Prostate gland (tissue), 2 donors: ENCODE results near the gene RPTOR. TPM values are rescaled to one million over a fixed set of nuclear protein-coding genes. Genes with fewer than 3 reads are reported as not detected.

Experiments
- DNase-seq: peaks from one replicate; pipeline ENCODE4 v3.0.0-alpha.2; 2019; ENCODE audit warnings: low spot score
- H3K27ac ChIP-seq, 2 donors: fragments of 200-600 bp; sonication (generic); 2 replicates each; pipeline ENCODE4 v1.5.1; 2017 to 2019
- H3K27me3 ChIP-seq: fragments of 200-600 bp; sonication (generic); replicated peaks from 2 replicates; pipeline ENCODE4 v1.5.1; 2019; ENCODE audit not compliant: insufficient read depth
- H3K36me3 ChIP-seq, 2 donors: fragments of 200-600 bp; sonication (generic); 1 replicate in 1 of 2; 2 replicates in 1 of 2; pipeline versions ENCODE4 v1.5.1 to v1.8.1; 2017 to 2019
- H3K4me1 ChIP-seq: fragments of 200-600 bp; sonication (generic); replicated peaks from 2 replicates; pipeline ENCODE4 v1.5.1; 2019
- H3K4me3 ChIP-seq, 2 donors: fragments of 200-600 bp; sonication (generic); 2 replicates each; pipeline ENCODE4 v1.5.1; 2017 to 2019
- H3K9me3 ChIP-seq: fragments of 200-600 bp; sonication (generic); 2 replicates; pipeline ENCODE4 v1.5.1; 2017
- CTCF ChIP-seq, 4 experiments: fragments of 200-600 bp in 2 of 4; fragments of 450-650 bp in 2 of 4; sonication (generic) in 2 of 4; IDR thresholded peaks; 1 replicate in 3 of 4; 2 replicates in 1 of 4; pipeline ENCODE4 v1.5.1; 2016 to 2019; ENCODE audit warnings: antibody characterized with exemption in 4 of 4, mild to moderate bottlenecking in 2 of 4, moderate library complexity in 2 of 4
- POLR2A ChIP-seq: fragments of 450-650 bp; IDR thresholded peaks from one replicate; pipeline ENCODE4 v1.6.1; 2016; ENCODE audit warnings: antibody characterized with exemption, mild to moderate bottlenecking
- POLR2AphosphoS5 ChIP-seq: sonication (generic); formaldehyde crosslinking; IDR thresholded peaks from one replicate; pipeline ENCODE4 v1.6.1; 2017; ENCODE audit warnings: antibody characterized with exemption
- WGBS: methylation state at CpG from one replicate; pipeline ENCODE4 v1.1.5; 2018; 5-methylcytosine and 5-hydroxymethylcytosine counted together
- intact Hi-C: fragments of 100-400 bp; cut with DNase I; formaldehyde crosslinking; loops from one replicate; pipeline ENCODE4 v1.14.2; 2022
- total RNA-seq, 2 donors: library from RNA; depleted of rRNA; stranded (reverse); fragments of >200 nt; gene quantifications; one replicate each; pipeline ENCODE4 v1.1.0, GENCODE V29; 2016

Gene RPTOR
- total RNA-seq, 2 donors from 2014 or later, result 30.3 to 62.5 TPM

- intact Hi-C loops, result no loop called here
- Histone ChIP-seq H3K9me3 (no peaks in the 10 kb centered on the region), H3K4me3 (no peak overlapping the region), H3K4me1 (no peaks in the 10 kb centered on the region), H3K27ac (no peak overlapping the region), H3K27me3 (no peaks in the 10 kb centered on the region), H3K36me3 (peaks cover 0 to 10% of the 10 kb centered on the region in 2 donors)
- WGBS, result 94% methylated on average over 33 of the region's 33 CpGs
- no peak for DNase-seq
- no peak for TF ChIP-seq CTCF (IDR thresholded peaks at IDR 0.05)
These were observed 378.0 kb downstream of the RPTOR start for GRCh38 chr17:80922580-80923160.

GRCh38 chr17:80923211-80924110, 378.8 kb downstream of the RPTOR start:
- 90% methylated on average over 31 of the region's 35 CpGs for WGBS
- no peak for DNase-seq
- no peak for TF ChIP-seq CTCF (IDR thresholded peaks at IDR 0.05)
- no peak for TF ChIP-seq POLR2A
- no peak for TF ChIP-seq POLR2AphosphoS5
- intact Hi-C loops, result no loop called here
- Histone ChIP-seq H3K27ac (no peak overlapping the region), H3K4me3 (no peak overlapping the region), H3K4me1 (no peaks in the 10 kb centered on the region), H3K9me3 (no peaks in the 10 kb centered on the region), H3K36me3 (peaks cover 0 to 10% of the 10 kb centered on the region in 2 donors), H3K27me3 (no peaks in the 10 kb centered on the region)

GRCh38 chr17:80924111-80924806, 379.6 kb downstream of the RPTOR start:
- TF ChIP-seq POLR2A (no peak), POLR2AphosphoS5 (no peak), CTCF (IDR thresholded peaks at IDR 0.05) (no peak)
- WGBS, result 93% methylated on average over 21 of the region's 23 CpGs
- Histone ChIP-seq H3K27ac (no peak overlapping the region), H3K4me1 (no peaks in the 10 kb centered on the region), H3K9me3 (no peaks in the 10 kb centered on the region), H3K27me3 (no peaks in the 10 kb centered on the region), H3K36me3 (peaks cover 0 to 10% of the 10 kb centered on the region in 2 donors), H3K4me3 (no peak overlapping the region)
- intact Hi-C loops, result no loop called here
- DNase-seq, result no peak

GRCh38 chr17:80924807-80925610, 380.4 kb downstream of the RPTOR start:
- no peaks in the 10 kb centered on the region for H3K27me3 ChIP-seq
- H3K4me3 ChIP-seq, result no peak overlapping the region
- no peak overlapping the region for H3K27ac ChIP-seq
- intact Hi-C loops, result no loop called here
- H3K4me1 ChIP-seq, result no peaks in the 10 kb centered on the region
- H3K9me3 ChIP-seq, result no peaks in the 10 kb centered on the region
- WGBS, result 94% methylated on average over 33 of the region's 38 CpGs
- peaks cover 0 to 10% of the 10 kb centered on the region in 2 donors for H3K36me3 ChIP-seq
- TF ChIP-seq POLR2AphosphoS5, result no peak
- TF ChIP-seq POLR2A, result no peak
- TF ChIP-seq CTCF (IDR thresholded peaks at IDR 0.05), result no peak
- no peak for DNase-seq
